SU-DHL-6 (cell line): Measurements from ENCODE around the gene DHX30.

Source experiments
- CTCF ChIP-seq: fragments of 200-600 bp; sonication (generic); IDR thresholded peaks from one replicate; pipeline ENCODE4 v1.5.1; 2017; ENCODE audit warnings: antibody characterized with exemption, mild to moderate bottlenecking, low read length, moderate library complexity; ENCODE audit not compliant: insufficient read depth, poor library complexity, severe bottlenecking
- EZH2phosphoT487 ChIP-seq: fragments of 200-600 bp; sonication (generic), shearing (Covaris generic); conservative IDR thresholded peaks from 2 replicates; pipeline ENCODE4 v1.6.1; 2018; ENCODE audit warnings: mild to moderate bottlenecking, antibody characterized with exemption, low read length, moderate library complexity, mixed read lengths

GRCh38 chr3:47849699-47850563, 47.0 kb downstream of the DHX30 start:
- TF ChIP-seq CTCF (peak; percentile 10), EZH2phosphoT487 (no peak)
